Measurements from ENCODE around the gene TRIM26. TPM values are rescaled to one million over a fixed set of nuclear protein-coding genes. Genes with fewer than 3 reads are reported as not detected.

The TRIM26 gene
- total and polyA plus RNA-seq, 2 of the 13 experiments (the other 11 are each of a cell fraction or from before 2014, with no cell fraction given) = 27.1 to 38.7 TPM

DNA sequence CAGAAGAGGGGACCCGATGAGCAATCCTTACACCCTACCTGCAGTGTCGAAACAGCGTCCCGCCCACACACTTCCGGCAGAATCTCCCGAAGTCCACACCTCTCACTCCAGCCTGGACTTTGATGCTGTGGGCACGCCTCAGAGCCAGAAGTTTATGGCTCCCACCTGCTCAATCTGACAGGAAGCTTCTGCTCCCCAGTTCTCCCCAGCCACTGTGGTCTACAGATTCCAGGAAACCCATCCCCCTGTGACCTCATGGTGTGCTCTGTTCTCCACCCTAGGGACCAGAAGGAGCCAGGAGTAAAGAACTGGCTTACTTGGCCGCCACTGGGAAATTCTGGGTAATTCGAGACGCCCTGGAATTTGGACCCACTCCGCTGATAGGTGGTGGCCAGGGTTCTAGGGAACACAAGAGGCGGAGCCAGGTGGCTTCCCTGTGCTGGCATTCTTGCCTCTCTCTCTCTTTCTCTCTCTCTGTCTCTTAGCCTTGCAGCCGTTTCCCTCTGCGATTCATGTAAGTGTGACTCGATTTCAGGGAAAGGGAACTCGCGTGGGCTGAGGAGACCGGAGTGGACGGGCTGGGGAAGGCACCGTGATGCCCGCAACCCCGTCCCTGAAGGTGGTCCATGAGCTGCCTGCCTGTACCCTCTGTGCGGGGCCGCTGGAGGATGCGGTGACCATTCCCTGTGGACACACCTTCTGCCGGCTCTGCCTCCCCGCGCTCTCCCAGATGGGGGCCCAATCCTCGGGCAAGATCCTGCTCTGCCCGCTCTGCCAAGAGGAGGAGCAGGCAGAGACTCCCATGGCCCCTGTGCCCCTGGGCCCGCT is 49.9 kb downstream of the TRIM26 start, which contains the start of gene TRIM15 (continued):
- no peak for TF ChIP-seq ZFP36 (IDR thresholded peaks at IDR 0.05; ENCODE audit: borderline replicate concordance, low read depth, low read length, partially characterized antibody)
- no peak; the same call in 1 of the 2 replicates for TF ChIP-seq BHLHE40 (IDR thresholded peaks at IDR 0.05; ENCODE audit: low read length)
- peak; percentile 96; the same call in 1 of the 2 replicates for TF ChIP-seq DNMT3B (CRISPR knock-in tag; conservative IDR thresholded peaks at IDR 0.05)
- peak; percentile 40; the same call in 1 of the 2 replicates for TF ChIP-seq ZNF143 (CRISPR knock-in tag; IDR thresholded peaks at IDR 0.05)
- TF ChIP-seq ZNF674 (CRISPR knock-in tag; IDR thresholded peaks at IDR 0.05; ENCODE audit: low read depth) = 0 out of 2 replicates have a peak, but pooled peaks have one; percentile 52
- TF ChIP-seq POLR2G (IDR thresholded peaks at IDR 0.05; ENCODE audit: low read depth, low read length) = peak; percentile 93
- peak; percentile 54; the same call in 1 of the 2 replicates for TF ChIP-seq ZZZ3 (CRISPR knock-in tag; IDR thresholded peaks at IDR 0.05; ENCODE audit: borderline replicate concordance)
- peak; percentile 73; the same call in 1 of the 2 replicates for TF ChIP-seq ZMYM4 (CRISPR knock-in tag; IDR thresholded peaks at IDR 0.05)
- TF ChIP-seq ZNF350 (CRISPR knock-in tag; IDR thresholded peaks at IDR 0.05; ENCODE audit: borderline replicate concordance, low read depth) = peak; percentile 96
- peak; percentile 17; the same call in 1 of the 2 replicates for TF ChIP-seq KDM3A (CRISPR knock-in tag; IDR thresholded peaks at IDR 0.05; ENCODE audit: low read depth)
- peak; percentile 69; the same call in 1 of the 2 replicates for TF ChIP-seq ISX (CRISPR knock-in tag; conservative IDR thresholded peaks at IDR 0.05)
- TF ChIP-seq, protein P1, sequence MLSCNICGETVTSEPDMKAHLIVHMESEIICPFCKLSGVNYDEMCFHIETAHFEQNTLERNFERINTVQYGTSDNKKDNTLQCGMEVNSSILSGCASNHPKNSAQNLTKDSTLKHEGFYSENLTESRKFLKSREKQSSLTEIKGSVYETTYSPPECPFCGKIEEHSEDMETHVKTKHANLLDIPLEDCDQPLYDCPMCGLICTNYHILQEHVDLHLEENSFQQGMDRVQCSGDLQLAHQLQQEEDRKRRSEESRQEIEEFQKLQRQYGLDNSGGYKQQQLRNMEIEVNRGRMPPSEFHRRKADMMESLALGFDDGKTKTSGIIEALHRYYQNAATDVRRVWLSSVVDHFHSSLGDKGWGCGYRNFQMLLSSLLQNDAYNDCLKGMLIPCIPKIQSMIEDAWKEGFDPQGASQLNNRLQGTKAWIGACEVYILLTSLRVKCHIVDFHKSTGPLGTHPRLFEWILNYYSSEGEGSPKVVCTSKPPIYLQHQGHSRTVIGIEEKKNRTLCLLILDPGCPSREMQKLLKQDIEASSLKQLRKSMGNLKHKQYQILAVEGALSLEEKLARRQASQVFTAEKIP (CRISPR knock-in tag; IDR thresholded peaks at IDR 0.05; ENCODE audit: borderline replicate concordance) = no peak
- no peak for TF ChIP-seq NR3C1 (CRISPR knock-in tag; IDR thresholded peaks at IDR 0.05)
- TF ChIP-seq IRF2 (CRISPR knock-in tag; IDR thresholded peaks at IDR 0.05) = no peak; the same call in 1 of the 2 replicates
- peak; percentile 94 for TF ChIP-seq NRL (CRISPR knock-in tag; IDR thresholded peaks at IDR 0.05; ENCODE audit: borderline replicate concordance)
- no peak for TF ChIP-seq ZNF335 (CRISPR knock-in tag; IDR thresholded peaks at IDR 0.05)
- no peak for TF ChIP-seq SYNCRIP (IDR thresholded peaks at IDR 0.05; ENCODE audit: insufficient read depth, low read depth, low read length)
- TF ChIP-seq, protein P2, sequence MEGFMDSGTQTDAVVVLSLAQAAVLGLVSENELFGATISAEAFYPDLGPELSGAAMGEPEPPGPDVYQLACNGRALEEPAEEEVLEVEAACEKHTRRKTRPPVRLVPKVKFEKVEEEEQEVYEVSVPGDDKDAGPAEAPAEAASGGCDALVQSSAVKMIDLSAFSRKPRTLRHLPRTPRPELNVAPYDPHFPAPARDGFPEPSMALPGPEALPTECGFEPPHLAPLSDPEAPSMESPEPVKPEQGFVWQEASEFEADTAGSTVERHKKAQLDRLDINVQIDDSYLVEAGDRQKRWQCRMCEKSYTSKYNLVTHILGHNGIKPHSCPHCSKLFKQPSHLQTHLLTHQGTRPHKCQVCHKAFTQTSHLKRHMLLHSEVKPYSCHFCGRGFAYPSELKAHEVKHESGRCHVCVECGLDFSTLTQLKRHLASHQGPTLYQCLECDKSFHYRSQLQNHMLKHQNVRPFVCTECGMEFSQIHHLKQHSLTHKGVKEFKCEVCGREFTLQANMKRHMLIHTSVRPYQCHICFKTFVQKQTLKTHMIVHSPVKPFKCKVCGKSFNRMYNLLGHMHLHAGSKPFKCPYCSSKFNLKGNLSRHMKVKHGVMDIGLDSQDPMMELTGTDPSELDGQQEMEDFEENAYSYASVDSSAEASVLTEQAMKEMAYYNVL (CRISPR knock-in tag; IDR thresholded peaks at IDR 0.05; ENCODE audit: borderline replicate concordance) = peak; percentile 79; the same call in 1 of the 2 replicates
- 0 out of 2 replicates have a peak, but pooled peaks have one; percentile 22 for TF ChIP-seq CC2D1A (CRISPR knock-in tag; IDR thresholded peaks at IDR 0.05)
- peak; percentile 30; the same call in 1 of the 2 replicates for TF ChIP-seq CBX5 (CRISPR knock-in tag; IDR thresholded peaks at IDR 0.05; ENCODE audit: borderline replicate concordance)
- peak; percentile 96 for TF ChIP-seq PTBP1 (IDR thresholded peaks at IDR 0.05; ENCODE audit: low read depth, low read length, poor library complexity, severe bottlenecking)
- TF ChIP-seq, protein P3, sequence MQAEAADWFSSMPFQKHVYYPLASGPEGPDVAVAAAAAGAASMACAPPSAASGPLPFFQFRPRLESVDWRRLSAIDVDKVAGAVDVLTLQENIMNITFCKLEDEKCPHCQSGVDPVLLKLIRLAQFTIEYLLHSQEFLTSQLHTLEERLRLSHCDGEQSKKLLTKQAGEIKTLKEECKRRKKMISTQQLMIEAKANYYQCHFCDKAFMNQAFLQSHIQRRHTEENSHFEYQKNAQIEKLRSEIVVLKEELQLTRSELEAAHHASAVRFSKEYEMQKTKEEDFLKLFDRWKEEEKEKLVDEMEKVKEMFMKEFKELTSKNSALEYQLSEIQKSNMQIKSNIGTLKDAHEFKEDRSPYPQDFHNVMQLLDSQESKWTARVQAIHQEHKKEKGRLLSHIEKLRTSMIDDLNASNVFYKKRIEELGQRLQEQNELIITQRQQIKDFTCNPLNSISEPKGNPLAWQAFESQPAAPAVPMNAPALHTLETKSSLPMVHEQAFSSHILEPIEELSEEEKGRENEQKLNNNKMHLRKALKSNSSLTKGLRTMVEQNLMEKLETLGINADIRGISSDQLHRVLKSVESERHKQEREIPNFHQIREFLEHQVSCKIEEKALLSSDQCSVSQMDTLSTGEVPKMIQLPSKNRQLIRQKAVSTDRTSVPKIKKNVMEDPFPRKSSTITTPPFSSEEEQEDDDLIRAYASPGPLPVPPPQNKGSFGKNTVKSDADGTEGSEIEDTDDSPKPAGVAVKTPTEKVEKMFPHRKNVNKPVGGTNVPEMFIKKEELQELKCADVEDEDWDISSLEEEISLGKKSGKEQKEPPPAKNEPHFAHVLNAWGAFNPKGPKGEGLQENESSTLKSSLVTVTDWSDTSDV (CRISPR knock-in tag; IDR thresholded peaks at IDR 0.05) = peak; percentile 98
- TF ChIP-seq NONO (IDR thresholded peaks at IDR 0.05) = no peak
- peak; percentile 79 for TF ChIP-seq NONO (CRISPR knock-in tag; conservative IDR thresholded peaks at IDR 0.05)
